ENCODE measurements around the gene HOXC10. TPM values are rescaled to one million over a fixed set of nuclear protein-coding genes. Genes with fewer than 3 reads are reported as not detected.

Gene HOXC10
- total RNA-seq, 1 donor from 2014 or later, result not detected

DNA sequence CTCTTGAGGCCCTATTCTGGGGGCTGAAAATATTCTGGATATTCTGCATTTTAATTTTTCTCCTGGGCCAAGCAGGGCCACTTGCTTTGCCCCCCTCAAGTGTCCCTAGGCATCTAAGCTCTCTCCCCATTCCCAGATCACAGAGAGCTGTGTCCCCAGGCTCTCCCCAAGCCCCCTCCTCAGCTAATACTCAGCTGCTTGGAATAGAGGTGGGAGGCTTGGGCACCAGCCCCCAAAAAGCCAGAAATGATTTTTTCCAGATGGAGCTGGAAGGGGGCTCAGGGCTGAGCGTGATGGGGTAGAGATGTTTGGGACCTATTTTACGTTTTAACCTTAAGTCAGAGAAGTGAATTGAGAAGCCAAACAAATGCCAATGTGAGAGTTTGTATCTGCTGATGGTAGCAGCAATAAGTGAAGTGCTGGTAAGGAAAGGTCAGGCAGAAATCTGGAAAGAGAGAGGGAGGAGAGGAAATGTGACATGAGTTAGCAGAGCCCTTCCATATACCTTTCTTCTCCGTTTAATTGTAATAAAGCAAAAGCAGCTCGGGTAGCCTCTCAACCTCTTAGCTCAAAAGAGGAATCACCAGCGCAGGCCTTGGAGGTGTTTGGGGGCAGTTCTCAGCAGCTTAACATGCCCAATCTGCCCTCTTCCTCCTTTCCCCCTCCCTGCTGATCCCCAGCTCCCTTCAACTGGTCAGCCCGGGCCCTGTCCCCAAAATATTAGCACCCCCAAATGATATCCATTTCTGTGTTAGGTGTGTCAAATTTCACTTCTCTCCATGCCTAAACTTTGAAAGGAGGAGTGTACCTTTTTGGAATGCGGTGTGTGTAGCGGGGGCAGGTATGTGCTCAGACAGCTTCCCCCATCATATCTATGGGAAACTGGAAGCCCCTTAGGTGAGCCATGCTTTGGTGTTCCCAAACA, 38.3 kb downstream of the HOXC10 start:
- intact Hi-C loops (cut with micrococcal nuclease), result no loop called here

DNA sequence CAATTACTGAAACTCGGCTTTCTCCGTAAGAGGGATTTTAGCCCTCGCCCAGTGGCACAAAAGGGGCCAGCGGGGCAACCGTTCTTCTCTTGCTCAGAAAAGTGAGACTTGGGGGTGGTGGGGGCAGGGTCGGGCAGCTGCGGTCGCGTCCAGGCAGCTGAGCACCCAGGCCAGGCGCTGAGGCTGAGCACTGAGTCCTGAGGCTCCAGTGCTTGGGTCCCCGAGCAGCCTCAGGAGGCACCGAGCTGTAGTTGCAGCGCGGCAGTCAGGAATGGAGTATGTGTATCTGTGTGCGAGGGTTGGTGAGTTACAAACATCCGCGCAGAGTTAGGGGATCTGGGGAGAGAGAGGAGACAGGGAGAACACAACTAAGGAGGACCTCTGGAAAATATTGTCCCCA, 39.2 kb downstream of the HOXC10 start:
- intact Hi-C loops (cut with micrococcal nuclease), result no loop called here

DNA sequence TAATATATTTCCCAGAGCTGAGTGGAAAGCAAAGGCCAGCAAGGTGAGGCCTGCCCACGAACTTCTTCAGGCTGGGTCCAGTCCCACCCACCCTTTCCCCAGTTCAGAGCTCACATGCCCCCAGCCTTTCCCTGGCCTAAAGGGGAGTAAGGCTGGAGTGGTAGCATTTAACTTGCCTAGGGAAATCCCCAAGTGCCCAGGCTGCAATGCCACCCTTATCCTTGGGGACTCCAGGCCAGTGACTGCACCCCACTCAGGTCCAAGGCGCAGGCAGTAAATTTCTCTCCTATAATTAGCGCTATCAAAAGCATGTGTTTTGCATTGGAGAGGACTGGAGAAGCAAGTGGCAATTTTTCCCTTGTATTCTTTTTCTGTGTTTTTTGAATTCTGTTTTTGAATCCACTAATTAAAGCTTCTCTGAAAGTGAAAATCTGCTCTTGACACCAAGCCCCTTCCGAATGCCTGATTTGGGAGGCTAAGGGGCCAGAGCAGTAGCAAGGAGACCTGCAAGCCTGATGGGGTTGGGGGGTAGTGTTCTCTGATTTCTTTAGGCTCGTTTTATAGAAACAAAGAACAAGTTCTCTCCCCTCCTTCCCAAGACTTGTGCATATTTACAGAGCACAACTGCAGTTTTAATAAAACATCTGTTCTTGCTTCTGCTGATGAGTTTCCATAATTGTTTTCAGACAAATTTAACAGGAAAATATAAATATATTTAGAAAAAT, 39.8 kb downstream of the HOXC10 start:
- intact Hi-C loops (cut with micrococcal nuclease), result no loop called here

DNA sequence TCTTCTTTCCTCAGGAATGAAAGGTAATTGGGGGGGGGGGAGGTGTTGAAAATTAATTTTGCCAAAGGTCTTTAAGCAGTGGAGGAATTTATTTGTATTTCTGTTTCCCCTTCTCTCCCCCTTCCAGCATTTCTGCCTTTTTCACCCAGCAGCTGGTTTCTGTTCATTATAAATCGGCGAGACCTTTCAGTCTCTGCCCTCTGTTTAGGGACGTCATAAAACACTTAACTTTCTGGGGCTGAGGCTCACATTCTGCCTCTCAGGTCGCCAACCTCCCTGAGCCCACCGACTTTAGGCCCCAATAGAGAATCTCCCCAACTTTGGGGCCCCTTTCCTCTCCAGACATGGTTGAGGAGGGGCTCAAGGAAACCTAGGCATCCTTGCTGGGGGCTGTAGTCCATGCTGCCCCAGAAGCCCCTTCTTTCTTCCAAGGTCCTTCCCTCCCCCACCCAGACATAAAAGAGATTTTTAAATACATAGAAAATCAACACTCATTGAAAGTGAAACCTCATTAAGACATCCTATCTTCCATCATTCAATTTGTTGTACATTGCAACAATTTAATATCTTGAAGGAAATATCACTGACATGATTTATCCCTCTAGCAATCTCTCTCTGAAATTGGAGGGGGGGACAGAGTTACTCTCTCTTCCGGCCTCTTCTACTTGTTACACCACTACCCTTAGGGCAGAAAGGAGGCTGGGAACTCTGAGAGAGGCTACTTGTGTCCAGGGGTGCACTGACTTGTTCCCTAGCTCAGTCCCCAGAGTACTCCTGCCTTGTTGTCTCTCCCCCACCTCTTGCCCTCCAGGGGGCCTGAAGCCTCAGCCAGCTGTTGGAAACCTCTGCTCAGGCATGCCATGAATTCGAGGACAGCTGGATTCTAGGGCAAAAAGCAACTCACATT, 40.8 kb downstream of the HOXC10 start:
- intact Hi-C loops (cut with micrococcal nuclease), result no loop called here

DNA sequence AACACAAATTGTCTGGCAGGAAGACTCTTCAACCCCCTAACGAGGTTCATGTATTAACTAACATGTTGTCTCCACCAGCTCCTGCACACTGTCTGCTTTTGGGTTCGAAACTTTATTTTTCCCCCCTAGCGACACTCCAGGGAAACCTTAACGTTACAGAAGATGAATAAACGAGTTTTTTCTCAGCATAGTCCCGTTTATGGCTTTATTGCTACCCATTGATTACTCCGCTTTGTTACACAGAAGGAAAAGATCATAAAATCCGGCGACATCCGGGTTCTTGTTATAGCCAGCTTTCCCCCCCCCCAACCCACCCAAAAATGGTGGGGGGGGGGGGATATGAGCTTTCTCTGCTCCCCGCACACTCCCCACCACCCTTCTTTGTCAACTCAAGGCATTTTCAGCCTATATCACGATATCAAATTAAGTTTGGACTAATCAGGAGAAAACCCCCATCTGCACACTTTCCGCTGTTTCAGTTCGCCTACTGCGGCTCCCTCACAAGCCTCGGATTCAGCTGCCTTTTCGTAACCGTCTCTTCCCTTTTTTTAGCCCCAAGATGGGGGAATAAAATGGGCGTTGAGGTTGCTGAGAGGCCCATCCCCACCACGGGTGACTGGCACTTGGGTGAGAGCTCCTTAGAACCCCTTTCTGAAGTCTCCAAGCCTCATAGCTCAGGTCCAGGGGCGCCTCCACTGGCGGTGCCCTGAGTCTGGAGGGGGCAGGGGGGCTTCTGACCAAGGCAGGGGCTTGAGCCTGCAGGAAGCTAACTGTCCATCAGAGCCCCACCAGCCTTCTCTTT, 41.9 kb downstream of the HOXC10 start:
- intact Hi-C loops (cut with micrococcal nuclease), result loop anchor here (1.0 kb wide), 1 partner anchor 10 kb away; no protein-coding TSS in a partner anchor

DNA sequence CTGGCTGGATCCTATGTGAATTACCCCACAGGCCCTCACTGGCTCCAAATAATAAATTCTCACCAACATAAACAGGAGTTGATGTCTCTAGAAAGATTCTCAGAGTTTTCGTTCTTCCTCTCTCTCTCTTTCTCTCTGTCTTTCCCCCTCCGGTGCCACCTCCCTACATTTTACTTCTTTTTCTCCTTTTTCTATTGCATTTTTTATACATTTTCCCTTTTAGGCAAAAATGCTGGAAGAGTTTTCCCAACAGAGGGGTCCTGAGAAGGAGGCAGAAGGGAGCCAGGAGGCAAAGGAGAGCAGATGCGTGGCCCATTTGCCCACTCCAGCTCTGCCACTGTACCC, 42.5 kb downstream of the HOXC10 start:
- intact Hi-C loops (cut with micrococcal nuclease), result loop anchor here (1.0 kb wide), 1 partner anchor 10 kb away; no protein-coding TSS in a partner anchor

DNA sequence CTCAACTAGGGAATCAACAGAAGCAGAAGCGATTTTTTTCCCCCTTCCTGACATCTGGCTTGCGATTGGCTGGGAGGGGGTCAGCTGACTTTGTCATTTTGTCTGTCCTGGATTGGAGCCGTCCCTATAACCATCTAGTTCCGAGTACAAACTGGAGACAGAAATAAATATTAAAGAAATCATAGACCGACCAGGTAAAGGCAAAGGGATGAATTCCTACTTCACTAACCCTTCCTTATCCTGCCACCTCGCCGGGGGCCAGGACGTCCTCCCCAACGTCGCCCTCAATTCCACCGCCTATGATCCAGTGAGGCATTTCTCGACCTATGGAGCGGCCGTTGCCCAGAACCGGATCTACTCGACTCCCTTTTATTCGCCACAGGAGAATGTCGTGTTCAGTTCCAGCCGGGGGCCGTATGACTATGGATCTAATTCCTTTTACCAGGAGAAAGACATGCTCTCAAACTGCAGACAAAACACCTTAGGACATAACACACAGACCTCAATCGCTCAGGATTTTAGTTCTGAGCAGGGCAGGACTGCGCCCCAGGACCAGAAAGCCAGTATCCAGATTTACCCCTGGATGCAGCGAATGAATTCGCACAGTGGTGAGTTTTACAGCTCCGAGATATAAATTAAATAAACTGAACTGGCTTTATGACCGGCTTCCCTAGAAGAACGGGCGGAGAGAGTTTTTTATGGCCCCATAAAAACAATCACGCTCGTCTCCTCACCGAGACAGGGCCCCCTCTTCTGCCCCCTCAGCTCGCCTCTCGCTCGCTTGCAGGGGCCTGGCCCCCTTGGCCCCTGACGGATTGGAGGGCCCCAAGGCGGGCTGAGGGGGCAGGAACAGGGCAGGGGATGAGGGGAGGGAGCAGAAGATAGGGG, 43.6 kb downstream of the HOXC10 start, which contains the start of gene HOXC6:
Gene HOXC6 (plus strand): TSS at position 127 of the 888 bp plus-strand sequence. CDS start 82 bp downstream, at position 209.
- intact Hi-C loops (cut with micrococcal nuclease), result no loop called here

DNA sequence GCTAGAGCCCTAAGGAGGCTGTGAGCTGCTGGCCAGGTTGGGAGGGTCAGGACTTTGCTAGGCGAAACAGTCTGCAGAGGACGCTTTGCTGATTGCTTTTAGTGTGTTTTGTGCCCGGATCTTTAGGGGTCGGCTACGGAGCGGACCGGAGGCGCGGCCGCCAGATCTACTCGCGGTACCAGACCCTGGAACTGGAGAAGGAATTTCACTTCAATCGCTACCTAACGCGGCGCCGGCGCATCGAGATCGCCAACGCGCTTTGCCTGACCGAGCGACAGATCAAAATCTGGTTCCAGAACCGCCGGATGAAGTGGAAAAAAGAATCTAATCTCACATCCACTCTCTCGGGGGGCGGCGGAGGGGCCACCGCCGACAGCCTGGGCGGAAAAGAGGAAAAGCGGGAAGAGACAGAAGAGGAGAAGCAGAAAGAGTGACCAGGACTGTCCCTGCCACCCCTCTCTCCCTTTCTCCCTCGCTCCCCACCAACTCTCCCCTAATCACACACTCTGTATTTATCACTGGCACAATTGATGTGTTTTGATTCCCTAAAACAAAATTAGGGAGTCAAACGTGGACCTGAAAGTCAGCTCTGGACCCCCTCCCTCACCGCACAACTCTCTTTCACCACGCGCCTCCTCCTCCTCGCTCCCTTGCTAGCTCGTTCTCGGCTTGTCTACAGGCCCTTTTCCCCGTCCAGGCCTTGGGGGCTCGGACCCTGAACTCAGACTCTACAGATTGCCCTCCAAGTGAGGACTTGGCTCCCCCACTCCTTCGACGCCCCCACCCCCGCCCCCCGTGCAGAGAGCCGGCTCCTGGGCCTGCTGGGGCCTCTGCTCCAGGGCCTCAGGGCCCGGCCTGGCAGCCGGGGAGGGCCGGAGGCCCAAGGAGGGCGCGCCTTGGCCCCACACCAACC, 44.8 kb downstream of the HOXC10 start:
- intact Hi-C loops (cut with micrococcal nuclease), result loop anchor here (5.0 kb wide), 1 partner anchor 42 kb away; the partner anchor contains the start of gene HOXC10

DNA sequence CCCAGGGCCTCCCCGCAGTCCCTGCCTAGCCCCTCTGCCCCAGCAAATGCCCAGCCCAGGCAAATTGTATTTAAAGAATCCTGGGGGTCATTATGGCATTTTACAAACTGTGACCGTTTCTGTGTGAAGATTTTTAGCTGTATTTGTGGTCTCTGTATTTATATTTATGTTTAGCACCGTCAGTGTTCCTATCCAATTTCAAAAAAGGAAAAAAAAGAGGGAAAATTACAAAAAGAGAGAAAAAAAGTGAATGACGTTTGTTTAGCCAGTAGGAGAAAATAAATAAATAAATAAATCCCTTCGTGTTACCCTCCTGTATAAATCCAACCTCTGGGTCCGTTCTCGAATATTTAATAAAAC, 45.5 kb downstream of the HOXC10 start:
- intact Hi-C loops (cut with micrococcal nuclease), result loop anchor here (5.0 kb wide), 1 partner anchor 43 kb away; the partner anchor contains the start of gene HOXC10

DNA sequence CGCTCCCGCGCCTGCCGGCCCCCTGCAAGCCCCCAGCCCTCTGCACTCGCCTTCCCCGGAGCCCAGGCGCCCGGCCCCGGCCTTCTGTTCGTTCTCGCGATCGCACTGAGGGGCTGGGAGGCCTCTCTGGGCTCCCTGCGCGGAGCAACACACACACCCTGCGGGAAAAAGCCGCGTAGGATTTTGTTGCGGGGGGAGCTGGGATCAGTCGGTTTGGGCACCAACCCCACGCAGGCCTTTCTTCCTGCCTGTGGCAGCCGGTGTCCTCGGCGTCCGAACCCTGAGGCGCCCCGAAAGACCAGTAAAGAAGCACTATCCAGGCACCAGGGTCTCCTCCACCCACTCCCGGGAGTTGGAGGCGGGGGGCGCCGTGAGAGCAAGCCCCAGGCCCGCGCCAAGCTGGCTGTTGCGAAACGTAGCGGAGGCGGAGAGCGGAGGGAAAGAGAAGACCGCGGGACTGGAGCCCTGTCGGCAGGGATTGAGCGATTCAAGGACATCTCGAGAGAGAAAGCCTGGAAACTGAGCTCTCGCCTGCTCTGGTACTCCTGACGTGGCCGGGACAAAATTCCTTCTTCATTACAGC, 46.0 kb downstream of the HOXC10 start:
- intact Hi-C loops (cut with micrococcal nuclease), result loop anchor here (5.0 kb wide), 1 partner anchor 44 kb away; the partner anchor contains the start of gene HOXC10

DNA sequence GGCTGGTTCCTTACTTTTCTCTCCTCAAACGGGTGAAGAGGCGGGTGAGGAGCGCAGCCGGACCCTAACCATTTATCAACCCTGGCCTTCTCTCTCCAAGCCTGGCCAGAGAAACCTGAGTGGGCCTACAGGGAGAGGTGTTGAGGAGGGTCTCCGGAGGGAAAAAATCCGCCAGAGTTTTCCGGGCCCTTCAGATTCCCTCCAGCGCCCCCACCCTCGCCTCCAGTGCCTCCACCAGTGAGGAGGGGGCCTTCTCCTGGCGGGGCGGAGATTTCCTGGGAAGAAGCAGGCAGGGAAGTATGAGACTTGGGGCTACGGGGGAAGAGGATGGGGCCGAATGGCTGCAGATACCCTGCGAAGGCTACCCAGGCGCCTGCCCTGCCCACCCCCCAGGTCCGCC, 46.5 kb downstream of the HOXC10 start:
- intact Hi-C loops (cut with micrococcal nuclease), result loop anchor here (5.0 kb wide), 1 partner anchor 44 kb away; the partner anchor contains the start of gene HOXC10

DNA sequence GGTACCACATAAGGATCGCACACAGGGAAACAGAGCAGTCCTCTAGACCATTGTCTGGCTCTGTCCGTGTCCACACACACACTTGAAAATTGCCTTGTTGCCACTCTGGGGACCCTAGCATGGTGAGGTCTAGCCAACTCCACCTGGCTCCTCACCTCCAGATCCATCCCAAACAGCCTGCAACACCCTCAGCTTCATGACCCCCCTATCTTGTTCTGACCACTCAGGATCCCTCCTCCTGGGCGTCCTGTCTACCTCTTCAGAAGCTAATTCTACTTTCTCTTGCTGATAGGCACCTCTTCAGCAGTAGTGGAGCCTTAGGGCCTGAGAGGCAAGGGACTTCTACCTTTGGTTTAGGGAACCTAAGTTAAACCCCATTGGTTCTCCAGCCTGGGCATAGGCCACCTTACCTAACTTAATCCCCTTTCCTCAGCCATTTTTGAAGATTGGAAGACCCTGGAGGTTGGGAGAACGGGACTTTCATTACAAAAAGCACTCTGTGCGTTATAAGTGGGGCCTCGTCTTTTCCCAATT, 47.2 kb downstream of the HOXC10 start:
- intact Hi-C loops (cut with micrococcal nuclease), result loop anchor here (1.0 to 5.0 kb wide), 6 partner anchors 13 to 169 kb away; partner anchors contain the start of genes HOXC10 and HOXC4

DNA sequence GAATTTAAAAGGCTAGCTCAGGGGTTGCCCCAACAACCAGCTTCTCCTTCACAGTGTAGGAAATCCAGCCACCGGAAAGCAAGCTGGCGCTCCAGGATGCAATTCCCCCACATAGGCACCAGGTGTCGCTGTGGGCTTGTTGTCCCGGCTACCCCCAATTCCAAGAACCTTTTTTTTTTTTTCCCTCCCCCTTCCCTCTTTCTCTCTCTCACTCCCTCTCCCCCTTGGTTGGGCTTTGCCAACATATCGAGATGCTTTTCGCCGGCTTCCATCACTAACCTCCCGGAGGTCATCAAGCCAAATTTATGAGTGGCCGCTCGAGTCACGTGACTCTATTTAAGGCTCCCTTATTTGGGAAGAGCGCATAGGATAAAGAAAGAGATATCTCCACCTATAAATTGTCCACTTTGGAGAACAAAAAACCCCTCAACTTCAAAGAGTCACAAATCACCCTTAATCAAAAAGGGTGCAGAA, 47.7 kb downstream of the HOXC10 start, which contains the start of gene HOXC5:
Gene HOXC5 (plus strand): TSS at position 424 of the 474 bp plus-strand sequence. CDS start 73 bp downstream, outside the sequence.
- intact Hi-C loops (cut with micrococcal nuclease), result loop anchor here (1.0 to 5.0 kb wide), 6 partner anchors 14 to 169 kb away; partner anchors contain the start of genes HOXC10 and HOXC4

DNA sequence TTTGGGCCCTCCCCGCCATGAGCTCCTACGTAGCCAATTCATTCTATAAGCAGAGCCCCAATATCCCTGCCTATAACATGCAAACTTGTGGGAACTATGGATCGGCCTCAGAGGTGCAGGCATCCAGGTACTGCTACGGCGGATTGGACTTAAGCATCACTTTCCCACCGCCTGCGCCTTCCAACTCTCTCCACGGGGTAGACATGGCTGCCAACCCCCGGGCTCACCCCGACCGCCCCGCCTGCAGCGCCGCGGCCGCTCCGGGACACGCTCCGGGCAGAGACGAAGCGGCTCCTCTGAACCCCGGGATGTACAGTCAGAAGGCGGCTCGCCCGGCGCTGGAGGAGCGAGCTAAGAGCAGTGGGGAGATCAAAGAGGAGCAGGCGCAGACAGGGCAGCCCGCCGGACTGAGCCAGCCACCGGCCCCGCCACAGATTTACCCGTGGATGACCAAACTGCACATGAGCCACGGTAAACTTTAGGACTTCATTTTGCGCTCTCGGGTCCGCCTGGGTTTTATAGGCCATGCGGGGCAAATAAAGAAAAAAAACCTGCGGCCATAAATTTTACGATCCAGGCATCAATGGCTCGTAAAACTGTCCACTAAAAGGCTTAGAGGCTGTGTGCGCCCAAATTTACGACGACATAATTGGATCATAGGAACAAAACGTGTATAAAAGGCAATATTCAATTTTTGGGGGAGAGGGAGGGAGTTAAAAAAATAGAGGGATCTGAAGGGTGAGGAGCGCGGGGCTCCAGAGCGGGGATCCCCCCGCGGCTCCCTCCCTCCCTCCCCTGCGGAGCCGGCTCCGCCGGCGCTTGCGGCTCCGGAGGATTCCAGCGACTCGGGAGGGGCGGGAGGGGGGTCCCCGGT, 48.4 kb downstream of the HOXC10 start:
- intact Hi-C loops (cut with micrococcal nuclease), result loop anchor here (2.0 to 5.0 kb wide), 3 partner anchors 15 to 46 kb away; partner anchors contain the start of genes HOXC10 and HOXC4

DNA sequence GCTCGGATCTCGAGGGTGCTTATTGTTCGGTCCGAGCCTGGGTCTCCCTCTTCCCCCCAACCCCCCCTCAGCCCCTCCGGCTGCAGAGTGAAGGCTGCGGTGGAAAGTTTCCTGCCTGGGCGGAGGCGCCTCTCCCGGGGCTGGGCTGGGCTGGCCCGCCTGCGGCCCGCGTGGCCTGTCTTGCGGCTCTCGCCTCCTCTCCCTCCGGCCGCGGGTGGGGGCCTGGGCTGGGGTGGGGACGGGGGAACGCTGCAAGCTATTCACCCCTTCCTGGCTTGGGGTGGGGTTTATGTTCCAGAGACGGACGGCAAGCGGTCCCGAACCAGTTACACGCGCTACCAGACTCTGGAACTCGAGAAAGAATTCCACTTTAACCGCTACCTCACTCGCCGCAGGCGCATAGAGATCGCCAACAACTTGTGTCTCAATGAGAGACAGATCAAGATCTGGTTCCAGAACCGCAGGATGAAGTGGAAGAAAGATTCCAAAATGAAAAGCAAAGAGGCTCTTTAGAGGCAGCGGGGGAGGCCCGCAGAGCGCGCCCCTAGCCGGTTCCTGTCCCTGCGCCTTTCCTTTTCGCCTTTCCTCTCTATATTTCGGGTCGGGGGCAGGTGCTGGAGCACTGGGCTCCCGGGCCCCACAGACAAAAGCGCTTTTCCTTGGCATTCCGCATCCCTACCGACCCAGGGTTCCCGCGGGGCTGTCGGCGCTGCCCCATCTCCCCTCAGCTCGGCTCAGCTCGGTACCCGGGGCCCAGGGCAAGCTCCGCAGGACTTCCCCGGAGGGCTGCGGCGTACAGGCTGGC, 49.2 kb downstream of the HOXC10 start:
- intact Hi-C loops (cut with micrococcal nuclease), result loop anchor here (2.0 to 5.0 kb wide), 3 partner anchors 15 to 47 kb away; partner anchors contain the start of genes HOXC10 and HOXC4
